ENCODE data around the gene ITGA6. TPM values are rescaled to one million over a fixed set of nuclear protein-coding genes. Genes with fewer than 3 reads are reported as not detected.

ITGA6 gene
- polyA plus RNA-seq, 1 donor from 2014 or later = 14.4 TPM

- Histone ChIP-seq H3K27me3 (ENCODE audit: insufficient read depth, low read depth, low read length) (no peaks in the 10 kb centered on the region), H4K20me1 (ENCODE audit: insufficient read depth) (no peaks in the 10 kb centered on the region), H3F3A (ENCODE audit: insufficient read depth, low read length, poor library complexity, severe bottlenecking) (no peaks in the 10 kb centered on the region), H3K79me2 (replicated peaks; ENCODE audit: insufficient read depth, low read length) (no peaks in the 10 kb centered on the region), H3K4me3 (ENCODE audit: low read length) (no peak overlapping the region), H3K4me2 (ENCODE audit: low read length) (no peak overlapping the region), H3K36me3 (ENCODE audit: insufficient read depth, low read length) (no peaks in the 10 kb centered on the region), H3K27ac (ENCODE audit: low read length) (no peak overlapping the region), H3K9me2 (ENCODE audit: insufficient read depth, low read length) (no peaks in the 10 kb centered on the region), H2AFZ (ENCODE audit: low read depth, low read length) (no peak overlapping the region), H3K9ac (ENCODE audit: low read length) (no peak overlapping the region), H3K9me3 (ENCODE audit: low read length) (no peaks in the 10 kb centered on the region)
- TF ChIP-seq RAD21 (conservative IDR thresholded peaks at IDR 0.05) (no peak), SMC3 (conservative IDR thresholded peaks at IDR 0.05; ENCODE audit: poor library complexity) (no peak), TAF1 (IDR thresholded peaks at IDR 0.05; ENCODE audit: low read depth) (no peak), EP300 (conservative IDR thresholded peaks at IDR 0.05; ENCODE audit: poor library complexity, severe bottlenecking) (no peak)
These were observed 51.0 kb downstream of the ITGA6 start for GRCh38 chr2:172478353-172478752.

GRCh38 chr2:172480301-172481218 lies 53.2 kb downstream of the ITGA6 start:
- Histone ChIP-seq H3K9me3 (ENCODE audit: low read length) (no peaks in the 10 kb centered on the region), H3K4me2 (ENCODE audit: low read length) (no peak overlapping the region), H3K9ac (ENCODE audit: low read length) (no peak overlapping the region), H4K20me1 (ENCODE audit: insufficient read depth) (no peaks in the 10 kb centered on the region), H3K4me3 (ENCODE audit: low read length) (no peak overlapping the region), H3K79me2 (replicated peaks; ENCODE audit: insufficient read depth, low read length) (no peaks in the 10 kb centered on the region), H2AFZ (ENCODE audit: low read depth, low read length) (no peak overlapping the region), H3F3A (ENCODE audit: insufficient read depth, low read length, poor library complexity, severe bottlenecking) (no peaks in the 10 kb centered on the region), H3K27ac (ENCODE audit: low read length) (no peak overlapping the region), H3K36me3 (ENCODE audit: insufficient read depth, low read length) (no peaks in the 10 kb centered on the region), H3K9me2 (ENCODE audit: insufficient read depth, low read length) (no peaks in the 10 kb centered on the region), H3K27me3 (ENCODE audit: insufficient read depth, low read depth, low read length) (no peaks in the 10 kb centered on the region)
- no peak for TF ChIP-seq POLR2AphosphoS5 (IDR thresholded peaks at IDR 0.05)
- TF ChIP-seq SMC3 (conservative IDR thresholded peaks at IDR 0.05; ENCODE audit: poor library complexity) = no peak
- TF ChIP-seq EZH2 (IDR thresholded peaks at IDR 0.05; ENCODE audit: borderline replicate concordance, insufficient read depth, low read length, poor library complexity, severe bottlenecking) = no peak
- TF ChIP-seq REST (IDR thresholded peaks at IDR 0.05; ENCODE audit: borderline replicate concordance) = no peak
- TF ChIP-seq CTCF (IDR thresholded peaks at IDR 0.05; ENCODE audit: poor library complexity, severe bottlenecking) = no peak
- TF ChIP-seq TAF1 (IDR thresholded peaks at IDR 0.05; ENCODE audit: low read depth) = no peak

All from neural cell (in vitro differentiated cells).